Cardiac fibroblast (primary cell): ENCODE measurements around the gene DNAH11.

ENCODE experiments used
- DNase-seq, 2 donors: peaks; one replicate each; pipeline versions ENCODE4 v3.0.0 to v3.0.0-alpha.2; 2010; ENCODE audit warnings: low read depth in 2 of 2
- H3K4me3 ChIP-seq, 2 donors: replicated peaks in 1 of 2; 1 replicate in 1 of 2; 2 replicates in 1 of 2; pipeline ENCODE4 v1.5.1; 2011; ENCODE audit warnings: low read depth in 2 of 2, low read length in 2 of 2, mild to moderate bottlenecking in 2 of 2, moderate library complexity in 1 of 2
- TF ChIP-seq, protein P1 (sequence below): IDR thresholded peaks from one replicate; pipeline ENCODE4 v1.5.1; 2011; ENCODE audit warnings: low read depth, mild to moderate bottlenecking, low read length, inconsistent platforms

DNAH11 gene

DNA sequence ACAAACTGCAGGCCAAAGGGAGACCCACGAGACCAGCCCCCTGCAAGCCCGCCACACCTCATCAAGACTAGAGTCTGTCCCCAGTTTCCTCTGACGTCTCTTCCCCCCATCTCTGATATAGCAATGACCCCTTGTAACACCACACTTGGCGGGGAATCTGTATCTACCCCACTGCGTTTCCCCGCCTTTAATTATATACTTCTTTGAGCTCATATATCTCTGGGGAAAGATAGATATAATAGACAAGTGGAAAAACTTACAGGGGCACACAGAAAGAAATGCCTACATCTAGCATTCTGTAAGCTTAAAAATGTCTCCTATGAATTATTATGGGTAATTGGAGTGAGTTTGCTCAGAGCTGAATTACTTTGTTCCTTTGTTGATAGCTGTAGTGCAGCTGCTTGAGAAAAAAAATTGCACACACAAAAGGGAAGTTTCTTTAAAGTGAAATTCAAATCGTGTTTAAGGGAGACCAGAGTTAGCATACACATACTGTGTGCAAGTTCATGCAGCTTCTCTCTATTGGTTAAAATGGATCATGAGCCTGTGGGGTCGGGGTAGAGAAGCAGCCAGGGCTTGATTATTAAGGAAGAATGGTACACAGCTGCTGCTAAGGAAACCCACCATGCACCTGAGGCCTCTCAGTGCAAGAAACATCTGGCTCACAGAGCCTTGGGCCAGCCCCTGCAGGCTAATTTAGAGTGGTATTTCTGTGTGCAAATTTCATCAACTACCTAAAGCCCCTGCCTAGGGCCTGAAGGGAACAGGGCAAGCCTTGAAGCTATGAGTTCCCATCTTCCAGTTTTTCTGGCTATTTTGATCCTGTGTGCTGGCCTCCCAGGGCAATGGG is 370.3 kb downstream of the DNAH11 start:
- no peak overlapping the region for H3K4me3 ChIP-seq
- DNase-seq: no peak
- TF ChIP-seq, protein P1, sequence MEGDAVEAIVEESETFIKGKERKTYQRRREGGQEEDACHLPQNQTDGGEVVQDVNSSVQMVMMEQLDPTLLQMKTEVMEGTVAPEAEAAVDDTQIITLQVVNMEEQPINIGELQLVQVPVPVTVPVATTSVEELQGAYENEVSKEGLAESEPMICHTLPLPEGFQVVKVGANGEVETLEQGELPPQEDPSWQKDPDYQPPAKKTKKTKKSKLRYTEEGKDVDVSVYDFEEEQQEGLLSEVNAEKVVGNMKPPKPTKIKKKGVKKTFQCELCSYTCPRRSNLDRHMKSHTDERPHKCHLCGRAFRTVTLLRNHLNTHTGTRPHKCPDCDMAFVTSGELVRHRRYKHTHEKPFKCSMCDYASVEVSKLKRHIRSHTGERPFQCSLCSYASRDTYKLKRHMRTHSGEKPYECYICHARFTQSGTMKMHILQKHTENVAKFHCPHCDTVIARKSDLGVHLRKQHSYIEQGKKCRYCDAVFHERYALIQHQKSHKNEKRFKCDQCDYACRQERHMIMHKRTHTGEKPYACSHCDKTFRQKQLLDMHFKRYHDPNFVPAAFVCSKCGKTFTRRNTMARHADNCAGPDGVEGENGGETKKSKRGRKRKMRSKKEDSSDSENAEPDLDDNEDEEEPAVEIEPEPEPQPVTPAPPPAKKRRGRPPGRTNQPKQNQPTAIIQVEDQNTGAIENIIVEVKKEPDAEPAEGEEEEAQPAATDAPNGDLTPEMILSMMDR: no peak

DNA sequence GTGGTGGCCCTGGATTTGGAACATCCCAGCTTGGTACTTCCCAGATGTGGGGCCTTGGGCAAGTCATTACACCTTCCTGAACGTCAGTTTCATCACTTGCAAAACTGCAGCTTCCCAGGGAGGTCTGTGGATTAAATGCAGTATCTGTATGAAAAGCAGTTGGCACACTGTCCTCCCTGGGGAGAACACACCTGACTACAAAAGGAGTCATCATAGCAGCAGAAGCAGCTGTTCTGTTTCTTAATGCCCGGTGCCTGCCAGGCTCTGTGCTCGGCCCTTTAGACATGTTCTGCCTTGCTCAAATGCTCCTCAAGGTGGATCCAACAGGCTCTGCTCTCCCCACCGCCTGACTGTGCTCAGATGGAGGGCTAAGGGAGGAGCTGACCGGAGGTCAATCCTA is 371.8 kb downstream of the DNAH11 start:
- DNase-seq: no peak
- TF ChIP-seq, protein P1: no peak

DNA sequence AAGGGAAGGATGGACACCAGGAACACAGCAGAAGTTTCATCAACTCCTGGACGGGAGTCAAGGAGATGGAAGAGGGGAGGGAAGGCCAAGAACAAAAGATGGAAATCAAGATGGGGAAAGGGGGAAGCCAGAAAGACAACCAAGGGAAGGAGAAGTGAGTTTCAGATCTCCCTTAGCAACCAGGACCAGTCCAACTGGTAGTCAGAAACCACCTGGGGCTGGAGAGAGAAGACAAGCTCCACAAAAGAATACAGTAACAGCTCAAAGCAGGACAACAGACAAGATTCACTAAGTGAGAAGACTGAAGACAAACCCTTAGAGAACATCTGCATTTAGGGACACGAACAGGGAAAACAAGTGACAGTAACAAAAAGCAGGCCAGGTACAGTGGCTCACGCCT is 372.3 kb downstream of the DNAH11 start:
- DNase-seq: no peak
- TF ChIP-seq, protein P1: no peak
- no peak overlapping the region for H3K4me3 ChIP-seq

More for the DNA sequence above, 371.8 kb downstream of the DNAH11 start:
- H3K4me3 ChIP-seq: no peak overlapping the region

DNA sequence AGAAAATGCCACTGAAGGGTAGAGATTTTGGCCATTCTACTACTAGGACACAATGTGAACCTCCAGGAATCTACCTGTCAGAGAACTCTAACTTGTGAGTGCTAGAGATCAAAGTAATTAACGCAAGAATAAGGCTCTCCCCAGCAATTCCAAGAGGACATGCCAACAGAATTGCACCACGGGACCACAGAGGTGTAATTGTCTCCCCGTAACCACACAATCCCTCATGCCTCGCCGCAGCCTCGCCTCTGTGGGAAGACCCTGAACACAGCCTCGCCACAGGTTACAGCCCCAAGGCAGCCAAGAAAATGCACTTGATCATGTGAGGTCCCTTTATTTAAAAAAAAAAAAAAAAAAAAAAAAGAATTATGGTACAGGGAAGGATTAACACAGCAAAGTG is 373.3 kb downstream of the DNAH11 start:
- H3K4me3 ChIP-seq: no peak overlapping the region
- no peak for DNase-seq
- TF ChIP-seq, protein P1: no peak

DNA sequence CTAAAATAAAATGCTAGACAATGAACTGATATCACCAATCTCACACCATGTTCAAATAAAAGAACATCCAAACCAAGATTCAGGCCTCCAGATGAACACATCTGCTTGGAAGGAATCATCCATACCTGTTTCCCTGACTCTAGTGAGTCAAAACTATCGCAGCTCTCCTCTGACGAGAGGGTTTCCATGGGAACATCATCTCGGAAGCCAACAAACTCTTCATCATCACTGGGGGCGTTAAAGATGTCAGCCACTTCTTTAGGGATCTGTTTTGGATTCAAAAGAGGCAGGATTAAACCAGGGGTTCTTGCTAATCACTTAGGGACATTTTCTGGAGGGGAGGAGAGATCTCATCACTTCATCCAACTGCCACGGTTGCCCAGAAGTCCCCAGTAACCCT is 373.8 kb downstream of the DNAH11 start:
- H3K4me3 ChIP-seq: no peak overlapping the region
- DNase-seq: no peak
- TF ChIP-seq, protein P1: no peak

DNA sequence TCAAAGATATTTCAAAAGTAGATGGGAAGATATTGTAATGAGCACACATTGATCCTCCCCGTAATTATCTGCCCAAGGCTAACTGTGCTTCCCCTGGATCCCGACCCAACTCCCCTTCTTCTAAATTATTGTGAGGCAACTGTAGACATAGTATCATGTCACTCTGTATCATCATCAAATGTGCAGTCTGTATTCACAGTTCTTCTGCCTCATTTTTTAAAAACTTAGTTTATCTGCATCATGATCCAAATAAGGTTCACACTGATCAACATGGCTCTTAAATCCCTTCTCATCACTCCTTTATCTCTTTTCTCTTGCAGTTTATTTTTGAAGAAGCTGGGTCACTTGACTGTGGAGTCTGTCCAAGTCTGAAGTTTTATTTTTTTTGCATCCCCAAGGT is 375.4 kb downstream of the DNAH11 start:
- no peak for DNase-seq
- no peak overlapping the region for H3K4me3 ChIP-seq
- TF ChIP-seq, protein P1: no peak
